OCI-LY7 (cell line): ENCODE measurements around the gene ENAH. TPM values are rescaled to one million over a fixed set of nuclear protein-coding genes. Genes with fewer than 3 reads are reported as not detected.

Experiments used
- BruUV-seq: library from RNA; stranded (reverse); fragments of 400-500 nt; replicated peaks from 2 replicates; lab custom pipeline; 2021; lab: Mats Ljungman, UMichigan
- CTCF ChIA-PET: fragments of 300-600 bp; sonication (Branson Sonifier 250); formaldehyde crosslinking; loops from one replicate; lab custom pipeline; 2022; ENCODE audit warnings: antibody characterized with exemption; ENCODE audit not compliant: unreplicated experiment; lab: Charles Lee
- POLR2A ChIA-PET: fragments of 300-600 bp; sonication (Branson Sonifier 250); formaldehyde crosslinking; loops from one replicate; lab custom pipeline; 2022; ENCODE audit warnings: antibody characterized with exemption; lab: Charles Lee
- DNase-seq: peaks from one replicate; pipeline ENCODE4 v3.0.0-alpha.2; 2015; ENCODE audit warnings: low spot score
- H2AFZ ChIP-seq: fragments of 200-600 bp; sonication (generic), shearing (Covaris generic); 2 replicates; pipeline ENCODE4 v1.6.1; 2014; ENCODE audit warnings: mild to moderate bottlenecking, antibody characterized with exemption, low read length, moderate library complexity
- H3K27ac ChIP-seq: fragments of 200-600 bp; sonication (generic); 2 replicates; pipeline ENCODE4 v1.5.1; 2014; ENCODE audit warnings: mixed run types, low read depth, mild to moderate bottlenecking, moderate library complexity, low read length, inconsistent platforms; ENCODE audit not compliant: poor library complexity, severe bottlenecking
- H3K36me3 ChIP-seq: fragments of 200-600 bp; sonication (generic); 2 replicates; pipeline ENCODE4 v1.6.1; 2014; ENCODE audit warnings: mild to moderate bottlenecking, antibody characterized with exemption, low read length, moderate library complexity, mixed read lengths; ENCODE audit not compliant: insufficient read depth
- H3K4me1 ChIP-seq: fragments of 200-600 bp; sonication (generic); 2 replicates; pipeline ENCODE4 v1.5.1; 2014; ENCODE audit warnings: mild to moderate bottlenecking, low read length; ENCODE audit not compliant: insufficient read depth, poor library complexity, severe bottlenecking
- H3K4me2 ChIP-seq: fragments of 200-600 bp; sonication (generic); 2 replicates; pipeline ENCODE4 v1.6.1; 2014; ENCODE audit warnings: mild to moderate bottlenecking, low read length
- H3K4me3 ChIP-seq: fragments of 200-600 bp; sonication (generic); 2 replicates; pipeline ENCODE4 v1.5.1; 2014; ENCODE audit warnings: mild to moderate bottlenecking, low read depth, low read length; ENCODE audit not compliant: poor library complexity, severe bottlenecking
- H3K79me2 ChIP-seq: fragments of 200-600 bp; sonication (generic); 2 replicates; pipeline ENCODE4 v1.6.1; 2016; ENCODE audit warnings: low read depth, mild to moderate bottlenecking, low read length, moderate library complexity, mixed read lengths; ENCODE audit not compliant: insufficient read depth
- H3K9me2 ChIP-seq: fragments of 200-600 bp; sonication (generic); 2 replicates; pipeline ENCODE4 v1.6.1; 2016; ENCODE audit warnings: mild to moderate bottlenecking, low read length, mixed read lengths; ENCODE audit not compliant: insufficient read depth
- H3K9me3 ChIP-seq: fragments of 200-600 bp; sonication (generic); 2 replicates; pipeline ENCODE4 v1.6.1; 2014; ENCODE audit warnings: mild to moderate bottlenecking, mixed run types, low read length, mixed read lengths
- H4K20me1 ChIP-seq: fragments of 200-600 bp; sonication (generic); 2 replicates; pipeline ENCODE4 v1.6.1; 2014; ENCODE audit warnings: mild to moderate bottlenecking, antibody characterized with exemption, low read length, moderate library complexity, mixed read lengths; ENCODE audit not compliant: insufficient read depth
- CTCF ChIP-seq: fragments of 200-600 bp; sonication (generic); conservative IDR thresholded peaks from 2 replicates; pipeline ENCODE4 v1.5.1; 2014; ENCODE audit warnings: mild to moderate bottlenecking, antibody characterized with exemption, low read length, moderate library complexity, mixed read lengths
- EZH2phosphoT487 ChIP-seq: fragments of 200-600 bp; sonication (generic); IDR thresholded peaks from 2 replicates; pipeline ENCODE4 v1.6.1; 2018; ENCODE audit warnings: low read depth, borderline replicate concordance, mild to moderate bottlenecking, mixed run types, antibody characterized with exemption, low read length, moderate library complexity, mixed read lengths
- intact Hi-C: fragments of 100-400 bp; cut with micrococcal nuclease; formaldehyde crosslinking; loops from one replicate; pipeline ENCODE4 v1.10.0; 2022; ENCODE audit not compliant: unreplicated experiment
- total RNA-seq, 2 experiments: library from RNA; depleted of rRNA in 1 of 2; stranded (reverse); fragments of >200 nt in 1 of 2; shearing (Covaris generic) in 1 of 2; gene quantifications; 2 replicates each; pipeline ENCODE4 v1.2.3, GENCODE V29; 2014 to 2022

ENAH gene
- total RNA-seq, 2 experiments from 2014 or later, result 4.6 to 18.1 TPM

GRCh38 chr1:225441314-225442122 is 211.4 kb downstream of the ENAH start:
- no TSS peak for BruUV-seq
- no peak for TF ChIP-seq EZH2phosphoT487
- peak; percentile 96 for TF ChIP-seq CTCF
- Histone ChIP-seq H3K9me3 (no peaks in the 10 kb centered on the region), H3K79me2 (no peaks in the 10 kb centered on the region), H3K27ac (peak overlapping the region; percentile 84), H4K20me1 (no peaks in the 10 kb centered on the region), H3K4me1 (peaks cover 94% of the 10 kb centered on the region), H2AFZ (peak overlapping the region; percentile 89), H3K36me3 (no peaks in the 10 kb centered on the region), H3K4me3 (peak overlapping the region; percentile 26), H3K4me2 (peak overlapping the region; percentile 73), H3K9me2 (no peaks in the 10 kb centered on the region)
- peak; percentile 68 for DNase-seq
- POLR2A ChIA-PET, result interaction anchor here (0.7 to 9.5 kb wide), 9 partner anchors 12 to 486 kb away, joined by 3 to 242 read pairs (median 3); partner anchors contain the start of genes LBR and SRP9
- CTCF ChIA-PET, result interaction anchor here (0.8 to 2.4 kb wide), 5 partner anchors 7 to 26 kb away, joined by 3 to 8 read pairs (median 4); no protein-coding TSS in a partner anchor
- intact Hi-C loops, result no loop called here

- ChIA-PET POLR2A (interaction anchor here (0.5 to 9.5 kb wide), 16 partner anchors 11 to 1056 kb away, joined by 3 to 242 read pairs (median 4); partner anchors contain the start of genes LBR and SRP9), CTCF (interaction anchor here (0.6 to 2.4 kb wide), 5 partner anchors 9 to 27 kb away, joined by 3 to 8 read pairs (median 4); no protein-coding TSS in a partner anchor)
- Histone ChIP-seq H3K4me1 (peaks cover 94% of the 10 kb centered on the region), H3K27ac (peak overlapping the region; percentile 84), H2AFZ (peak overlapping the region; percentile 89; the same call in 1 of the 2 replicates), H3K36me3 (no peaks in the 10 kb centered on the region), H3K9me2 (no peaks in the 10 kb centered on the region), H3K9me3 (no peaks in the 10 kb centered on the region), H4K20me1 (no peaks in the 10 kb centered on the region), H3K79me2 (no peaks in the 10 kb centered on the region), H3K4me2 (peak overlapping the region; percentile 73), H3K4me3 (no peak overlapping the region)
- DNase-seq, result no peak
- intact Hi-C loops, result no loop called here
- TF ChIP-seq CTCF (no peak), EZH2phosphoT487 (no peak)
- BruUV-seq, result no TSS peak
Observed at GRCh38 chr1:225440380-225441221, 212.3 kb downstream of the ENAH start.
